DOHH2 (cell line): ENCODE measurements around the gene LRWD1.
"Not testable (repeated sequence)": the region's sequence is repeated elsewhere in the genome, so short reads cannot be mapped to it uniquely, and the experiment has no call there.

Experiments used
- H3F3A ChIP-seq: fragments of 200-600 bp; sonication (generic), shearing (Covaris generic); 2 replicates; pipeline ENCODE4 v1.6.0; 2016; ENCODE audit warnings: antibody characterized with exemption, mild to moderate bottlenecking; ENCODE audit not compliant: control insufficient read depth, insufficient read depth
- H3K27ac ChIP-seq: fragments of 200-600 bp; sonication (generic); 2 replicates; pipeline ENCODE4 v1.5.1; 2014; ENCODE audit warnings: low read depth, mild to moderate bottlenecking, low read length, moderate library complexity
- H3K27me3 ChIP-seq: fragments of 200-600 bp; sonication (generic); 2 replicates; pipeline ENCODE4 v1.6.1; 2014; ENCODE audit warnings: mild to moderate bottlenecking, low read length, mixed read lengths; ENCODE audit not compliant: control insufficient read depth
- H3K36me3 ChIP-seq: fragments of 200-600 bp; sonication (generic); 2 replicates; pipeline ENCODE4 v1.6.1; 2014; ENCODE audit warnings: mild to moderate bottlenecking, low read length, moderate library complexity, mixed read lengths; ENCODE audit not compliant: control insufficient read depth
- H3K4me1 ChIP-seq: fragments of 200-600 bp; sonication (generic); 2 replicates; pipeline ENCODE4 v1.6.1; 2014; ENCODE audit warnings: mild to moderate bottlenecking, low read length, mixed read lengths; ENCODE audit not compliant: control insufficient read depth
- H3K4me2 ChIP-seq: fragments of 200-600 bp; sonication (generic); 2 replicates; pipeline ENCODE4 v1.6.0; 2014; ENCODE audit warnings: mild to moderate bottlenecking, low read length, moderate library complexity
- H3K4me3 ChIP-seq: fragments of 200-600 bp; sonication (generic); 2 replicates; pipeline ENCODE4 v1.5.1; 2014; ENCODE audit warnings: mild to moderate bottlenecking, low read length, mixed read lengths
- H3K79me2 ChIP-seq: fragments of 200-600 bp; sonication (generic); 2 replicates; pipeline ENCODE4 v1.6.1; 2014; ENCODE audit warnings: mild to moderate bottlenecking, low read length, mixed read lengths; ENCODE audit not compliant: control insufficient read depth
- H3K9me2 ChIP-seq: fragments of 200-600 bp; sonication (generic); replicated peaks from 2 replicates; pipeline ENCODE4 v1.6.1; 2014; ENCODE audit warnings: mild to moderate bottlenecking, low read length, mixed read lengths; ENCODE audit not compliant: control insufficient read depth
- H3K9me3 ChIP-seq: fragments of 200-600 bp; sonication (generic); 2 replicates; pipeline ENCODE4 v1.6.1; 2014; ENCODE audit warnings: antibody characterized with exemption, low read length, mixed read lengths; ENCODE audit not compliant: control insufficient read depth, insufficient read depth
- H4K20me1 ChIP-seq: fragments of 200-600 bp; sonication (generic); 2 replicates; pipeline ENCODE4 v1.6.0; 2014; ENCODE audit warnings: low read depth, mild to moderate bottlenecking, antibody characterized with exemption, low read length, moderate library complexity; ENCODE audit not compliant: control insufficient read depth, insufficient read depth
- CTCF ChIP-seq: fragments of 200-600 bp; sonication (generic); IDR thresholded peaks from one replicate; pipeline ENCODE4 v1.5.1; 2014; ENCODE audit warnings: antibody characterized with exemption, mild to moderate bottlenecking, low read depth, low read length; ENCODE audit not compliant: poor library complexity, severe bottlenecking
- EZH2phosphoT487 ChIP-seq: fragments of 200-600 bp; sonication (generic); IDR thresholded peaks from 2 replicates; pipeline ENCODE4 v1.6.1; 2017; ENCODE audit warnings: borderline replicate concordance, mild to moderate bottlenecking, antibody characterized with exemption, low read length, moderate library complexity, mixed read lengths

LRWD1 gene

GRCh38 chr7:102454468-102454867 is 10.3 kb upstream of the LRWD1 start:
- TF ChIP-seq CTCF: no peak
- no peak for TF ChIP-seq EZH2phosphoT487
- peaks cover 20% of the 10 kb centered on the region for H3F3A ChIP-seq
- peaks cover 10% of the 10 kb centered on the region; the same call in 1 of the 2 replicates for H4K20me1 ChIP-seq
- no peak overlapping the region for H3K4me3 ChIP-seq
- H3K79me2 ChIP-seq: no peaks in the 10 kb centered on the region; the same call in 1 of the 2 replicates
- no peaks in the 10 kb centered on the region for H3K27me3 ChIP-seq
- peaks cover 29% of the 10 kb centered on the region for H3K36me3 ChIP-seq
- H3K27ac ChIP-seq: no peak overlapping the region
- H3K9me2 ChIP-seq: no peaks in the 10 kb centered on the region
- H3K9me3 ChIP-seq: no peaks in the 10 kb centered on the region
- H3K4me2 ChIP-seq: no peak overlapping the region
- peaks cover 15% of the 10 kb centered on the region for H3K4me1 ChIP-seq

GRCh38 chr7:102454932-102455331 is 9.9 kb upstream of the LRWD1 start:
- not testable (repeated sequence) for H3K9me3 ChIP-seq, H4K20me1 ChIP-seq, H3K4me2 ChIP-seq, H3K4me3 ChIP-seq, H3K27ac ChIP-seq, H3K9me2 ChIP-seq, H3K27me3 ChIP-seq, H3K79me2 ChIP-seq
- Histone ChIP-seq H3K4me1 (peaks cover 15% of the 10 kb centered on the region), H3F3A (peaks cover 19% of the 10 kb centered on the region), H3K36me3 (peaks cover 31% of the 10 kb centered on the region)

- H3K27ac ChIP-seq: no peak overlapping the region
- H4K20me1 ChIP-seq: peaks cover 10% of the 10 kb centered on the region; the same call in 1 of the 2 replicates
- TF ChIP-seq EZH2phosphoT487: no peak
- TF ChIP-seq CTCF: no peak
- no peak overlapping the region for H3K4me3 ChIP-seq
- H3K79me2 ChIP-seq: no peaks in the 10 kb centered on the region
- peaks cover 8% of the 10 kb centered on the region for H3K4me1 ChIP-seq
- H3K4me2 ChIP-seq: no peak overlapping the region
- no peaks in the 10 kb centered on the region for H3K9me3 ChIP-seq
- peaks cover 31% of the 10 kb centered on the region for H3K36me3 ChIP-seq
- H3K27me3 ChIP-seq: no peaks in the 10 kb centered on the region
- peaks cover 15% of the 10 kb centered on the region for H3F3A ChIP-seq
- H3K9me2 ChIP-seq: no peaks in the 10 kb centered on the region
These were observed 9.2 kb upstream of the LRWD1 start for GRCh38 chr7:102455596-102455995.

DNA sequence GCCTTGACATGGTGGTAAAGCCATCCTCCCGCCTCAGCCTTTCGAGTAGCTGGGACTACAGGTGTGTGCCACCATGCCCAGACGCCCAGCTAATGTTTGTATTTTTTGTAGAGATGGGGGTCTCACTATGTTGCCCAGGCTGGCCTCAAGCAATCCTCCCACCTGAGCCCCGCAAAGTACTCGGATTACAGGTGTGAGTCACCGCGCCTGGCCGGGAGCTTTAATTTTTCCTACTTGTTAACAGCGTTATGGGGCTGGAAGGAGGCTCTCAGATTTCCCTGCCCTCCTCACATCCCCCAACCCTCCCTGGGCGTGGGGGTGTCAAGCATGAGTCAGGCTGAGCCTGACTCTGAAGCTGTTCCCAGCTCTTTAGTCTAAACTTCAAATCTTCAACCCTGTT is 8.5 kb upstream of the LRWD1 start:
- peaks cover 11% of the 10 kb centered on the region for H3F3A ChIP-seq
- H3K27ac ChIP-seq: no peak overlapping the region
- peaks cover 31% of the 10 kb centered on the region for H3K36me3 ChIP-seq
- H3K4me1 ChIP-seq: peaks cover 2% of the 10 kb centered on the region
- H3K4me3 ChIP-seq: no peak overlapping the region
- TF ChIP-seq CTCF (no peak), EZH2phosphoT487 (no peak)
- H3K27me3 ChIP-seq: no peaks in the 10 kb centered on the region
- no peaks in the 10 kb centered on the region for H3K9me3 ChIP-seq
- no peak overlapping the region for H3K4me2 ChIP-seq
- H3K79me2 ChIP-seq: no peaks in the 10 kb centered on the region
- H3K9me2 ChIP-seq: no peaks in the 10 kb centered on the region
- H4K20me1 ChIP-seq: peaks cover 8% of the 10 kb centered on the region; the same call in 1 of the 2 replicates
